RWPE2 (cell line): ENCODE measurements around the gene QSOX1.
A peak's percentile ranks its signal among the peaks of the same experiment; 100 is the strongest.

Source experiments
- ATAC-seq: fragments of 200-7000 bp; cut with Tn5 transposase; 3 replicates; pipeline ENCODE4 v1.9.1; 2021; ENCODE audit warnings: low read depth
- DNase-seq: peaks from one replicate; pipeline ENCODE4 v3.0.0-alpha.2; 2020; ENCODE audit warnings: low spot score
- H3K27ac ChIP-seq: fragments of 450-650 bp; 2 replicates; pipeline ENCODE4 v1.5.1; 2017; ENCODE audit warnings: mild to moderate bottlenecking; ENCODE audit not compliant: poor library complexity, severe bottlenecking
- H3K27me3 ChIP-seq: fragments of 250-450 bp; sonication (Bioruptor Pico); 2 replicates; pipeline ENCODE4 v1.5.1; 2021; ENCODE audit warnings: mild to moderate bottlenecking, moderate library complexity; ENCODE audit not compliant: insufficient read depth, poor library complexity, severe bottlenecking
- H3K36me3 ChIP-seq: fragments of 250-450 bp; sonication (Bioruptor Pico); 2 replicates; pipeline ENCODE4 v1.5.1; 2020; ENCODE audit warnings: low read depth, mild to moderate bottlenecking, moderate library complexity
- H3K4me1 ChIP-seq: fragments of 250-450 bp; sonication (Bioruptor Pico); 2 replicates; pipeline ENCODE4 v1.5.1; 2021; ENCODE audit warnings: mild to moderate bottlenecking, moderate library complexity; ENCODE audit not compliant: insufficient read depth, poor library complexity, severe bottlenecking
- H3K4me3 ChIP-seq: fragments of 250-450 bp; sonication (Bioruptor Pico); 2 replicates; pipeline ENCODE4 v1.5.1; 2021; ENCODE audit warnings: mild to moderate bottlenecking, moderate library complexity; ENCODE audit not compliant: severe bottlenecking
- H3K9me3 ChIP-seq: fragments of 250-450 bp; sonication (Bioruptor Pico); 2 replicates; pipeline ENCODE4 v1.5.1; 2021; ENCODE audit warnings: mild to moderate bottlenecking, moderate library complexity; ENCODE audit not compliant: severe bottlenecking
- TF ChIP-seq, protein P1 (sequence below): fragments of 450-650 bp; IDR thresholded peaks from one replicate; pipeline ENCODE4 v1.5.1; 2017; ENCODE audit warnings: mild to moderate bottlenecking, moderate library complexity; ENCODE audit not compliant: poor library complexity, severe bottlenecking

QSOX1 gene

DNA sequence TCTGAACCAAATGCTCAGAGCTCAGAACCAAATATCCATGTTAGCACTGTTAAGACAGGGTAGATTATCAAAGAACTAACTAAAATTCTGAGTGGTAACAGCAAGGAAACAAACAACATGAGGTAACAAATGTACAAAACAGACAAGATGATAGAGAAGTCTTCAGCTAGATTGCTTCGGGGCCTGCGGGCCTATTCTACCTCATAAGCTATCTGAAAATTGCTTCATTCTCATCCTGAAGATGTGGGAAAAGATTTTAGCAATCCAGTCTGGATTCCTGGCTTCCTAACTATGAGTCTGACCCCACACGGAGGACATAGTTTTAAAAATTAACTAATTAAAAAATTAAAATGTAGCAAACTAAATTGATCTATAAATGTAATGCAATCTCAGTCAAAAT is 9.2 kb upstream of the QSOX1 start:
- TF ChIP-seq, protein P1, sequence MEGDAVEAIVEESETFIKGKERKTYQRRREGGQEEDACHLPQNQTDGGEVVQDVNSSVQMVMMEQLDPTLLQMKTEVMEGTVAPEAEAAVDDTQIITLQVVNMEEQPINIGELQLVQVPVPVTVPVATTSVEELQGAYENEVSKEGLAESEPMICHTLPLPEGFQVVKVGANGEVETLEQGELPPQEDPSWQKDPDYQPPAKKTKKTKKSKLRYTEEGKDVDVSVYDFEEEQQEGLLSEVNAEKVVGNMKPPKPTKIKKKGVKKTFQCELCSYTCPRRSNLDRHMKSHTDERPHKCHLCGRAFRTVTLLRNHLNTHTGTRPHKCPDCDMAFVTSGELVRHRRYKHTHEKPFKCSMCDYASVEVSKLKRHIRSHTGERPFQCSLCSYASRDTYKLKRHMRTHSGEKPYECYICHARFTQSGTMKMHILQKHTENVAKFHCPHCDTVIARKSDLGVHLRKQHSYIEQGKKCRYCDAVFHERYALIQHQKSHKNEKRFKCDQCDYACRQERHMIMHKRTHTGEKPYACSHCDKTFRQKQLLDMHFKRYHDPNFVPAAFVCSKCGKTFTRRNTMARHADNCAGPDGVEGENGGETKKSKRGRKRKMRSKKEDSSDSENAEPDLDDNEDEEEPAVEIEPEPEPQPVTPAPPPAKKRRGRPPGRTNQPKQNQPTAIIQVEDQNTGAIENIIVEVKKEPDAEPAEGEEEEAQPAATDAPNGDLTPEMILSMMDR: no peak
- ATAC-seq (no peak), DNase-seq (no peak)
- H3K36me3 ChIP-seq: no peaks in the 10 kb centered on the region
- H3K27ac ChIP-seq: no peak overlapping the region
- H3K4me1 ChIP-seq: peaks cover under 1% of the 10 kb centered on the region
- H3K4me3 ChIP-seq: no peak overlapping the region
- H3K27me3 ChIP-seq: no peaks in the 10 kb centered on the region
- no peaks in the 10 kb centered on the region for H3K9me3 ChIP-seq

DNA sequence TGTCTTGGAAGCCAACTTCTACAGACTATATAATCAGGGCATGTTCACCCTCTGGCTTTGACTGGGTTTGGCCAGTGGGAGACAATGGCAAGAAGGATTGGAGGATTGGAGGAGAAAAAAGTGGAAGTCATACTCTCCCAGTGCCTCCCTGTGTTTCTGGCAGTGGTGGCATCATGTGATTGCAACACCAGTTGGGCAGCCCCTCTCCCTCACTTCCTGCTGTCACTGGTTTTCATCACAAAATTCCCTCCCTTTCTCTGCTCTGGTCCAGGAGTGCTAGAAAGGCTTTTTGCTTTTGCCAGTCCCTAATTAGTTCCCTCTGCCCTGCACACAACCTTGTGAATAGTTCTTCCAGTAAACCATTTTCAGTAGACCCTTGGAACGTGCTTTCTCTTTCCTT is 3.7 kb upstream of the QSOX1 start:
- H3K4me3 ChIP-seq: no peak overlapping the region
- DNase-seq (no peak), ATAC-seq (no peak)
- H3K36me3 ChIP-seq: no peaks in the 10 kb centered on the region
- H3K4me1 ChIP-seq: peaks cover 22% of the 10 kb centered on the region
- H3K27ac ChIP-seq: peak overlapping the region; percentile 85
- H3K9me3 ChIP-seq: no peaks in the 10 kb centered on the region
- no peaks in the 10 kb centered on the region for H3K27me3 ChIP-seq
- TF ChIP-seq, protein P1: no peak

DNA sequence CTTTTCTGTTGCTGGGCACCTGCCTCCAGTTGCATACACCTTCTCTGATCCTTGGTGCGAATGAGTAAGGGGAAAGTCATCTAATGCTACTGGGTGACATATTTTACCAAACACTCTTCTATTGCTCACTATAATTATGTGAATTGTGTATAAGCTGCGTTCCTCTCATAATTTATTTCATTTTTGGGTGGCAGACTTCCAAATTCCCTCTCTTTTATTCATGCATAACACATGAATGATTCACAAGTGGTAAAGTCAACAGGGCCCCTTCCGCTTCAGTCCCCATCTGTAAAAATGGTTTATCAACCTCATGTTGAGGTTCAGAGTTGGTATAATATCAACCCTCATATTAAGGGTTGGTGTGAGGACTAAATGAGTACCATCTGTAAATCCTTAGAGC is 3.2 kb upstream of the QSOX1 start:
- H3K27ac ChIP-seq: peak overlapping the region; percentile 85
- ATAC-seq (peak; percentile 66), DNase-seq (no peak)

DNA sequence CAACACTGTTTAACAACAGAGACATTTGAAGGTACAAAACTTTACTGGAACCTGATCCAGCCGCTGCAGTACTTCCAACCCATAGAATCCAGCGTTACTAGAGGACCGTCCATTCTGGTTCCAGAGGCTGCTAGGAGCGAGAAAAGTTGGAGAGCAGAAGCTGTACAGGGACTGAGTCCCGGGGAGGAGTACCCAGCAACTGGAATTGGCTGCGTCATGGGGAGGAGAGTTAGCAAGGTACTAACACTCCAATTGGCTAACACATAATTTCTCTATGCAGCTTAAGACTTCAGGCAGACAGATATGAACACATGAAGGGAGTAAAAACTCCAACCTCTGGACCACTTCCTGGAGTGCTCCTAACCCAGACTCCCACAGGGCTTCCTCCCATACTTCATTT is 2.1 kb upstream of the QSOX1 start:
- no peaks in the 10 kb centered on the region for H3K27me3 ChIP-seq
- peak overlapping the region; percentile 85 for H3K27ac ChIP-seq
- H3K4me1 ChIP-seq: peaks cover 37% of the 10 kb centered on the region
- DNase-seq (no peak), ATAC-seq (no peak)
- TF ChIP-seq, protein P1: no peak
- H3K36me3 ChIP-seq: peaks cover 6% of the 10 kb centered on the region; the same call in 1 of the 2 replicates
- no peaks in the 10 kb centered on the region for H3K9me3 ChIP-seq
- H3K4me3 ChIP-seq: no peak overlapping the region

More for the DNA sequence above, 3.2 kb upstream of the QSOX1 start:
- Histone ChIP-seq H3K27me3 (no peaks in the 10 kb centered on the region), H3K4me1 (peaks cover 26% of the 10 kb centered on the region), H3K36me3 (peaks cover 2% of the 10 kb centered on the region; the same call in 1 of the 2 replicates), H3K9me3 (no peaks in the 10 kb centered on the region), H3K4me3 (no peak overlapping the region)
- TF ChIP-seq, protein P1: no peak

DNA sequence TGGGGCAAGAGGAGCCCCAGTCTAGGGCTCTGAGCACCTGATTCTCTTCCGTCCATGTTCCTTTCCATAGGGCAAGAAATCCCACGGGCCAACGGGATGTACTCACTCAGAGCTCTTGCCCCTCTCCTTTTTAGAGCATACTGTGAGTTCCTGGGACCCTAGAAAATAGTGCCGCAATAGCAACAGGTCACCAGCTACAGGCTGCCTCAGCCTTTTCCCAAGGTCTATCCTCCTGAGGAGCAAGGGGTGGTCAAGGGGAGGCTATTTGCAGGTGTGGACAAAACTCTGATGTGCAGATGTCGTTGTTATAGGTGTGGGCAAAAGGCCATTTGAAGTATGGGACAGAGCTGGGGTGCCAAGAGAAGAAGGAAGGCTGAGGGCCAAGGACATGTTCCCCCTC is 1.6 kb upstream of the QSOX1 start:
- ATAC-seq: no peak
- peak overlapping the region; percentile 85 for H3K27ac ChIP-seq
- TF ChIP-seq, protein P1: no peak

More for the DNA sequence above, 1.6 kb upstream of the QSOX1 start:
- H3K4me1 ChIP-seq: peaks cover 39% of the 10 kb centered on the region
- no peak overlapping the region for H3K4me3 ChIP-seq
- no peak for DNase-seq
- H3K36me3 ChIP-seq: peaks cover 6% of the 10 kb centered on the region; the same call in 1 of the 2 replicates
- H3K9me3 ChIP-seq: no peaks in the 10 kb centered on the region
- no peaks in the 10 kb centered on the region for H3K27me3 ChIP-seq
